AG04450 (cell line): ENCODE data around the gene CDC42BPB. TPM values are rescaled to one million over a fixed set of nuclear protein-coding genes. Genes with fewer than 3 reads are reported as not detected.
"Not testable (repeated sequence)": the region's sequence is repeated elsewhere in the genome, so short reads cannot be mapped to it uniquely, and the experiment has no call there.

Source experiments
- CTCF ChIA-PET: fragments of 300-600, 350-600 bp; formaldehyde crosslinking; extraction: SDS; loops from one replicate; lab custom pipeline; 2022; ENCODE audit warnings: antibody characterized with exemption, inconsistent platforms; lab: Charles Lee
- POLR2A ChIA-PET: fragments of 350-600 bp; formaldehyde crosslinking; extraction: SDS; loops from one replicate; lab custom pipeline; 2021; ENCODE audit warnings: antibody characterized with exemption, inconsistent platforms; lab: Yijun Ruan, JAX
- DNase-seq: peaks from one replicate; pipeline ENCODE4 v3.0.0-alpha.2; 2011; ENCODE audit warnings: low read depth, low spot score
- H3K27ac ChIP-seq: one replicate; pipeline ENCODE4 v1.5.1; 2012; ENCODE audit warnings: low read depth, low read length, control low read depth
- H3K27me3 ChIP-seq: one replicate; pipeline ENCODE4 v1.6.0; 2012; ENCODE audit warnings: low read length; ENCODE audit not compliant: control insufficient read depth, insufficient read depth
- H3K4me3 ChIP-seq: 2 replicates; pipeline ENCODE4 v1.5.1; 2011; ENCODE audit warnings: mild to moderate bottlenecking, low read depth, low read length, control low read depth
- H3K9me3 ChIP-seq: 2 replicates; pipeline ENCODE4 v1.5.1; 2012; ENCODE audit warnings: low read length; ENCODE audit not compliant: control insufficient read depth, insufficient read depth
- polyA plus RNA-seq: library from polyadenylated mRNA; depleted of rRNA; stranded (reverse); fragments of >200 nt; gene quantifications from 2 replicates; pipeline ENCODE4 v1.2.3, GENCODE V29; 2011
- TF ChIP-seq, protein P1 (sequence below): IDR thresholded peaks from 2 replicates; pipeline ENCODE4 v1.5.1; 2011; ENCODE audit warnings: low read depth, low read length, control low read depth, inconsistent platforms

CDC42BPB gene
- polyA plus RNA-seq, 1 experiment = 57.0 TPM

DNA sequence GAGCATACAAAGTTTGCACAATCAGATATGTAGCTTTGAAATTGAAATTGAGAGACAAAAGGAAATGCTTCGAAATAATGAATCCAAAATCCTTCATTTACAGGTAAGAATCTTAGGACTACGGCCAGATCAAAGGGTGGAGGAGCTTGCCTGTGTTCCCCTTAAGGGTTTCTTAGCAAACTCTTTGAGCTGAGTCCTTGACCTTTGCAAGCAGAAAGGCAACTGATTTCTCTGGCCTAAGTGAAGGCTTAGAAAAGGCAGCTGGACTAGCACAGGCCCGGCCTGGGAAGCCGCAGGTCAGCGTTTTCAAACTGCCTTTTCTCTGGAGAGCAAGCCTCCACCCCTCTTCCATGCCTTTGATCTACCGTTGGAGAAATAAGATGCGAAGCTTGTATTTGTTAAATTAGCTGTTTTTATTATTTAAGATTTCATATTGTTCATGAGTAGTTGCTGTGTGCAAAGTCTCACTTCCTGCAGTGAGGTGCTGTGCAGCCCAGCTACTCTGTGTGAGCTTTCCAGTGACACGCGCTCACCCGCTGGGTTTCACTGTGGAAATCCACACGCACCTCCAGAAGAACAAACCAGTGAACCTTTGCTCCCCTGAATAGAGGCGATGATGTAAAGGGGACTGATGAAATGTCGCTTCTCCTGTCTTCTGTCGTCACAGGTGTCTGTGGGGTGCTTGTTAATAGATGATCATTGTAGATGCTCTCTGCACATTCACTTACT is 159.9 kb downstream of the CDC42BPB start:
- DNase-seq = no peak
- Histone ChIP-seq H3K4me3 (no peak overlapping the region), H3K27me3 (no peaks in the 10 kb centered on the region), H3K9me3 (no peaks in the 10 kb centered on the region), H3K27ac (no peak overlapping the region)
- TF ChIP-seq, protein P1, sequence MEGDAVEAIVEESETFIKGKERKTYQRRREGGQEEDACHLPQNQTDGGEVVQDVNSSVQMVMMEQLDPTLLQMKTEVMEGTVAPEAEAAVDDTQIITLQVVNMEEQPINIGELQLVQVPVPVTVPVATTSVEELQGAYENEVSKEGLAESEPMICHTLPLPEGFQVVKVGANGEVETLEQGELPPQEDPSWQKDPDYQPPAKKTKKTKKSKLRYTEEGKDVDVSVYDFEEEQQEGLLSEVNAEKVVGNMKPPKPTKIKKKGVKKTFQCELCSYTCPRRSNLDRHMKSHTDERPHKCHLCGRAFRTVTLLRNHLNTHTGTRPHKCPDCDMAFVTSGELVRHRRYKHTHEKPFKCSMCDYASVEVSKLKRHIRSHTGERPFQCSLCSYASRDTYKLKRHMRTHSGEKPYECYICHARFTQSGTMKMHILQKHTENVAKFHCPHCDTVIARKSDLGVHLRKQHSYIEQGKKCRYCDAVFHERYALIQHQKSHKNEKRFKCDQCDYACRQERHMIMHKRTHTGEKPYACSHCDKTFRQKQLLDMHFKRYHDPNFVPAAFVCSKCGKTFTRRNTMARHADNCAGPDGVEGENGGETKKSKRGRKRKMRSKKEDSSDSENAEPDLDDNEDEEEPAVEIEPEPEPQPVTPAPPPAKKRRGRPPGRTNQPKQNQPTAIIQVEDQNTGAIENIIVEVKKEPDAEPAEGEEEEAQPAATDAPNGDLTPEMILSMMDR = no peak
- ChIA-PET POLR2A (no interaction called here), CTCF (interaction anchor here (1.1 to 2.0 kb wide), 2 partner anchors 123 to 202 kb away, joined by 4 to 7 read pairs; no protein-coding TSS in a partner anchor)

DNA sequence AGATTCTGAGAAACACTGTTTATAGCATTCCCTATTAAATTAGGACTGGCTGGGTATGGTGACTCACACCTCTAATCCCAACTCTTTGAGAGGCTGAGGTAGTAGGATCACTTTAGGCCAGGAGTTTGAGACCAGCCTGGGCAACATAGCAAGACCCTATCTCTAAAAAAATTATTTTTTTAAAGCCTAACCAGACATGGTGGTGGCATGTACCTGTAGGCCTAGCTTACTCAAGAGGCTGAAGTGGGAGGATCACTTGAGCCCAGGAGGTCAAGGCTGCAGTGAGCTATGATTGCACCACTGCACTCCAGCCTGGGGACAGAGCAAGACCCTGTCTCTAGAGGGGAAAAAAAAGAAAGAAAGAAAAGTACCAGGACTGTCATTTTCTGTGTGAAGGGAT is 160.6 kb downstream of the CDC42BPB start:
- POLR2A ChIA-PET, H3K9me3 ChIP-seq, DNase-seq, H3K4me3 ChIP-seq, H3K27me3 ChIP-seq, H3K27ac ChIP-seq: not testable (repeated sequence)
- CTCF ChIA-PET = interaction anchor here (1.1 to 2.0 kb wide), 2 partner anchors 122 to 201 kb away, joined by 4 to 7 read pairs; no protein-coding TSS in a partner anchor

DNA sequence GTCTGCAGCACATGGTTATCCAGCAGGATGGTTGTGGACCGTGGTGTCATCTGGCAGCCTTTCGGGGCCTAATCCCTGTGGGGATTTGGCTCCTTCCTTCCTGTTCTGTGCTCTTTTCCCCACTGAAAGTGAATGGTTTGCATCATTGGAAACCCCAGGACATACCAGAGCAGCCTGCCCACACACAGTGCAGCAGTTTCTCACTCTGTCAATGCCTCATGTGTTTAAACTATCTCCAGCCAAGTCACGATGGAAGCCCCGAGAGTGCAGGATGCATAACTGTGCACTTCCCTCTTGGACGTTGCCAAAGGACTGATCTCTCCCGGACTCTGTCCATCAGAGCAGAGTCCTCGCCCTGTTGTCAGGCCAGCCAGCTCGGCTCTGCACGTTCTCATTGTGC is 163.9 kb downstream of the CDC42BPB start:
- TF ChIP-seq, protein P1 = no peak
- ChIA-PET CTCF (no interaction called here), POLR2A (interaction anchor here (1.6 kb wide), 1 partner anchor 64 kb away, joined by 5 read pairs; no protein-coding TSS in a partner anchor)
- Histone ChIP-seq H3K27me3 (no peaks in the 10 kb centered on the region), H3K4me3 (no peak overlapping the region), H3K9me3 (no peaks in the 10 kb centered on the region), H3K27ac (peak overlapping the region; percentile 75)
- peak; percentile 93 for DNase-seq

DNA sequence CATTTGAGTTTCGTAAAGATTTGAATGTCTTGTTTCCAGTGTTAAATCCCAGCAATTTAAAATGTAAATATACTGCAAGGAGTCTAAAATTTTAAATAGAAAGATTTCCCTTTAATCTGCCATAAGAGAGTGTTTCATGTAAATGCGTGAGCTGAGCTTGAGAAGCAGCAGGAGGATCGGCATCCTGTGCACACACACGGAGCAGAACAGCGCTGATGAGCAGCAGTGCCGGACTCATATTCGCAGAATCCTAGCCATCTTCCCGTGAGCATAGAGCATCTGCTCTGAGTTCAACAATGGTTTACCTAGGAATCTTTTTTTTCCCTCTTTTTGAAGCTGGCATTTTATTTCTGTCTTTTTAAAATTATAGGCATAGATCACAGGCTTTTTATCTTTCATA is 164.7 kb downstream of the CDC42BPB start:
- no peak for DNase-seq
- no peak overlapping the region for H3K27ac ChIP-seq
- no peak overlapping the region for H3K4me3 ChIP-seq
- ChIA-PET POLR2A (no interaction called here), CTCF (no interaction called here)
- H3K27me3 ChIP-seq = no peaks in the 10 kb centered on the region
- no peaks in the 10 kb centered on the region for H3K9me3 ChIP-seq
- TF ChIP-seq, protein P1 = no peak

DNA sequence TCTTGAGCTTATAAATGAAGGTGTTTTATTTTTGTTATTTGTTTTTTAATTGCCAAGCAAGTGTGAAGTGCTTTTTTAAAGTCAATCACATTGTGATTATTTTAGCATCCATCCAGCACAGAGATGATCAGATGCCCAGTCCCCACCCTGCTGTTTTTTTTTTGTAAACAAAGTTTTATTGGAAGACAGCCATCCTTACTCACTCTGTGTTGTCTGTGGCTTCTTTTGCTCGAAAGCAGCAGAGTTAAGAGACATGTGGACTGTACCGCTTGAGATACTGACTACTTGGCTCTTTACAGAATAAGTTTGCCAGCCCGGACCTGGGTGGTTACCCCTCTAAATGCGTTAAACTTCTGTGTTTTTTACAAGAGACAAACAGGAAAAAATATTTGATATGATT is 165.8 kb downstream of the CDC42BPB start:
- peak; percentile 43 for DNase-seq

More for the DNA sequence above, 165.8 kb downstream of the CDC42BPB start:
- no peaks in the 10 kb centered on the region for H3K27me3 ChIP-seq
- no peaks in the 10 kb centered on the region for H3K9me3 ChIP-seq
- CTCF ChIA-PET = interaction anchor here (0.7 kb wide), 2 partner anchors 12 to 196 kb away, joined by 3 to 4 read pairs; no protein-coding TSS in a partner anchor
- POLR2A ChIA-PET = interaction anchor here (0.7 kb wide), 1 partner anchor 324 kb away, joined by 3 read pairs; no protein-coding TSS in a partner anchor
- TF ChIP-seq, protein P1 = no peak
- no peak overlapping the region for H3K27ac ChIP-seq
- H3K4me3 ChIP-seq = no peak overlapping the region
